ENCODE results near the gene OR4K13. TPM values are rescaled to one million over a fixed set of nuclear protein-coding genes. Genes with fewer than 3 reads are reported as not detected.

OR4K13 gene, protein sequence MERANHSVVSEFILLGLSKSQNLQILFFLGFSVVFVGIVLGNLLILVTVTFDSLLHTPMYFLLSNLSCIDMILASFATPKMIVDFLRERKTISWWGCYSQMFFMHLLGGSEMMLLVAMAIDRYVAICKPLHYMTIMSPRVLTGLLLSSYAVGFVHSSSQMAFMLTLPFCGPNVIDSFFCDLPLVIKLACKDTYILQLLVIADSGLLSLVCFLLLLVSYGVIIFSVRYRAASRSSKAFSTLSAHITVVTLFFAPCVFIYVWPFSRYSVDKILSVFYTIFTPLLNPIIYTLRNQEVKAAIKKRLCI
- not detected in 2 replicates for total RNA-seq

DNA sequence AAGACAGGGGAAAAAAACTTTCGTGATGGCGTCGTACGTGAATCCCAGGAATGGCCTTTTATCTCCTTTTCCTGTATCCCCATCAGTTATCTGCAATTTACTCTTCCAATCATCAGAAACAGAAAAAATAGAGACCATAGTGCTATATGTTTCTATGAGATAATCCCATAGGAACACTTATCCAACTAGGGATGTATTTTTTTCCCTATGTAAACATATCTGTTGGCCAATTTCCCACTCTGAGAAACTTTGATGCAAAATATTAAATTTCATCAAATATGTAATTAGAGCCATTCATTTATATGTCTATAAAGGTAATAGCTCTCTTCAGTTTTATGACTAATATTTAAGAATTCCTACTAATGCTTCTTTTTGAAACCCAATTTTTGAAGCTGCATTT, at the start of gene OR4K13:
Gene OR4K13, minus strand, starts transcription at position 101 of the 400 bp plus-strand sequence. CDS start 1,280 bp downstream, outside the sequence.
- no peak for DNase-seq (ENCODE audit: low spot score)
- no peak within 1 kb of the TSS for H3K4me3 Mint-ChIP-seq (ENCODE audit: low read depth)
- H3K27me3 Mint-ChIP-seq (ENCODE audit: low read depth): no peaks in the 10 kb centered on the region
- H3K36me3 Mint-ChIP-seq (ENCODE audit: low read depth): no peaks in the 10 kb centered on the region
- intact Hi-C loops (cut with micrococcal nuclease): no loop called here
- no peaks in the 10 kb centered on the region for H3K9me3 Mint-ChIP-seq
- H3K4me1 Mint-ChIP-seq (ENCODE audit: low read depth): no peaks in the 10 kb centered on the region
- no peak within 1 kb of the TSS for H3K27ac Mint-ChIP-seq

GRCh38 chr14:20059745-20060144, 23.9 kb upstream of the OR4K13 start, which contains the start of gene OR4L1:
Gene OR4L1, plus strand, starts transcription at chr14:20060045. Its CDS starts 0 bp downstream, at chr14:20060045.
- no peak within 1 kb of the TSS for H3K27ac Mint-ChIP-seq
- no peaks in the 10 kb centered on the region for H3K9me3 Mint-ChIP-seq
- no peaks in the 10 kb centered on the region for H3K27me3 Mint-ChIP-seq (ENCODE audit: low read depth)
- H3K4me1 Mint-ChIP-seq (ENCODE audit: low read depth): no peaks in the 10 kb centered on the region
- H3K36me3 Mint-ChIP-seq (ENCODE audit: low read depth): no peaks in the 10 kb centered on the region
- intact Hi-C loops (cut with micrococcal nuclease): no loop called here
- H3K4me3 Mint-ChIP-seq (ENCODE audit: low read depth): no peak within 1 kb of the TSS
- no peak for DNase-seq (ENCODE audit: low spot score)

GRCh38 chr14:20048202-20048601, 12.4 kb upstream of the OR4K13 start:
- H3K36me3 Mint-ChIP-seq (ENCODE audit: low read depth): no peaks in the 10 kb centered on the region

DNA sequence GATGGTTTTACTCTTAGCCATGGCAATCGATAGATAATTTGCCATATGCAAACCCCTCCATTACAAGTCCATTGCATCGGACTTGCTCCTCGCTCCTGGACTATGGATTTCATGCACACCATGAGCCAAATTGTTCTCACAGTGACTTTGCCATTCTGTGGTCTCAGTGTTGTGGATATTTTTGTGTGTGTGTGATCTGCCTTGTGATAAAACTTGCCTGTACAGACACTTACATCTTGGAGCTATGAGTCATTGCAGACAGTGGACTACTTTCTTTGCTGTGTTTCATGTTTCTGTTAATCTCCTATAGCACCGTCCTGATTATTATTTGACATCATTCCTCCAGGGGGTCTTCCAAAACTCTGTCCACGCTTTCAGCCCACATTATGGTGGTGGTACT, 8.4 kb upstream of the OR4K13 start:
- no peak for DNase-seq (ENCODE audit: low spot score)
- H3K27ac Mint-ChIP-seq: no peak overlapping the region
- H3K36me3 Mint-ChIP-seq (ENCODE audit: low read depth): no peaks in the 10 kb centered on the region
- H3K27me3 Mint-ChIP-seq (ENCODE audit: low read depth): no peaks in the 10 kb centered on the region
- no peaks in the 10 kb centered on the region for H3K4me1 Mint-ChIP-seq (ENCODE audit: low read depth)
- no peak overlapping the region for H3K4me3 Mint-ChIP-seq (ENCODE audit: low read depth)
- intact Hi-C loops (cut with micrococcal nuclease): no loop called here
- peaks cover 3% of the 10 kb centered on the region for H3K9me3 Mint-ChIP-seq

More at GRCh38 chr14:20048202-20048601, 12.4 kb upstream of the OR4K13 start:
- peaks cover 3% of the 10 kb centered on the region for H3K9me3 Mint-ChIP-seq
- DNase-seq (ENCODE audit: low spot score): no peak
- H3K4me3 Mint-ChIP-seq (ENCODE audit: low read depth): no peak overlapping the region
- intact Hi-C loops (cut with micrococcal nuclease): no loop called here
- H3K27me3 Mint-ChIP-seq (ENCODE audit: low read depth): no peaks in the 10 kb centered on the region
- no peak overlapping the region for H3K27ac Mint-ChIP-seq
- H3K4me1 Mint-ChIP-seq (ENCODE audit: low read depth): no peaks in the 10 kb centered on the region

DNA sequence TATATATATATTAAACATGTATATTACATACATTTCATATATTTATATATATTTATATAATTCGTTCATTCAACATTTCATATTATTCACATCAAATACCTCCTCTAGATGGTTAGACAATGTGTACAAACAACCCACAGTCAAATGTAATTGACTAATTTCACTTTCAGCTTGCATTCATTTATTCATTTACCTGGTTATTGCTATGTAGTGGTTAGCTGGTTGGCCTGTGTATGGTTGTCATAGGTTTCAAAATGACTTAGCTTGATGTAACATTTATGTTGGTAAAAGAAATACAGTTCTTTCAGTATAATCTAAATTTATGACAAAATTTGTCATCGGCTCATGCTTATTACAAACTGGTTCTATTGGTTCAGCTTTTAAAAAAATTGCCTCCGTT, 389 bp downstream of the OR4K13 start:
- no peak overlapping the region for H3K27ac Mint-ChIP-seq
- no peak for DNase-seq (ENCODE audit: low spot score)
- H3K4me1 Mint-ChIP-seq (ENCODE audit: low read depth): no peaks in the 10 kb centered on the region
- H3K4me3 Mint-ChIP-seq (ENCODE audit: low read depth): no peak overlapping the region
- no peaks in the 10 kb centered on the region for H3K9me3 Mint-ChIP-seq
- H3K36me3 Mint-ChIP-seq (ENCODE audit: low read depth): no peaks in the 10 kb centered on the region
- no peaks in the 10 kb centered on the region for H3K27me3 Mint-ChIP-seq (ENCODE audit: low read depth)
- intact Hi-C loops (cut with micrococcal nuclease): no loop called here

GRCh38 chr14:20031058-20031457, 4.8 kb downstream of the OR4K13 start:
- no peaks in the 10 kb centered on the region for H3K9me3 Mint-ChIP-seq
- H3K4me1 Mint-ChIP-seq (ENCODE audit: low read depth): no peaks in the 10 kb centered on the region
- no peak for DNase-seq (ENCODE audit: low spot score)
- no peak overlapping the region for H3K27ac Mint-ChIP-seq
- intact Hi-C loops (cut with micrococcal nuclease): no loop called here
- no peaks in the 10 kb centered on the region for H3K27me3 Mint-ChIP-seq (ENCODE audit: low read depth)
- H3K36me3 Mint-ChIP-seq (ENCODE audit: low read depth): no peaks in the 10 kb centered on the region
- no peak overlapping the region for H3K4me3 Mint-ChIP-seq (ENCODE audit: low read depth)

DNA sequence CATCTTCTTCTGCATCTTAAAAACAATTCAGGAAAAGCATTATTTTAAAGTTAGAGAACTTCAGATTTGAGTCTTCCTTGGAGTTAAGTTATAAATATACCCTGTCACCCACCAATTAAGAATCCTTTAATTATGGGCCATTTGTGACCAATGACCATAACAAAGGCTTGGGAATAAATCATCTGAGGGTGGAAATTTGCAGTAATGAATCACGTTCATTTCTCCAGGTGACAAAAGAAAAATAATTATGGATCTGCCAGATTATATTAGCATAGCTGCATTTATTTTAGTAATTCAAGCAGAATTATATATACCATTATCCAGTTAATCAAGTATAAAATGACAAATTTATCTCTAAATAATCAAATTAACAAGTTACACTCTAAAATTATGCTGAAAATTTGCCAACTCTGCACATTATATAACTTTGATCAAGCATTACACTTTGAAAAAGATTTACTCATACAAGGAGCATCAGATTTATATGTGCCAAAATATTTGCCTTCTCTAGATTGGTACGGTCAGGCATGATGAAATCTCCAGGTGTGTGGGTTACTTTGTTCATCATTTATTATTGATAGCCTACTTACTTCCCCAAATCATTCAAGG, 16.5 kb downstream of the OR4K13 start, which contains the start of gene OR4K14:
Gene OR4K14, minus strand, starts transcription at position 51 of the 609 bp plus-strand sequence. CDS start 4,114 bp downstream, outside the sequence.
- Mint-ChIP-seq H3K27me3 (ENCODE audit: low read depth) (no peaks in the 10 kb centered on the region), H3K36me3 (ENCODE audit: low read depth) (no peaks in the 10 kb centered on the region), H3K4me3 (ENCODE audit: low read depth) (no peak within 1 kb of the TSS), H3K4me1 (ENCODE audit: low read depth) (no peaks in the 10 kb centered on the region), H3K27ac (no peak within 1 kb of the TSS), H3K9me3 (no peaks in the 10 kb centered on the region)
- intact Hi-C loops (cut with micrococcal nuclease): no loop called here
- no peak for DNase-seq (ENCODE audit: low spot score)

DNA sequence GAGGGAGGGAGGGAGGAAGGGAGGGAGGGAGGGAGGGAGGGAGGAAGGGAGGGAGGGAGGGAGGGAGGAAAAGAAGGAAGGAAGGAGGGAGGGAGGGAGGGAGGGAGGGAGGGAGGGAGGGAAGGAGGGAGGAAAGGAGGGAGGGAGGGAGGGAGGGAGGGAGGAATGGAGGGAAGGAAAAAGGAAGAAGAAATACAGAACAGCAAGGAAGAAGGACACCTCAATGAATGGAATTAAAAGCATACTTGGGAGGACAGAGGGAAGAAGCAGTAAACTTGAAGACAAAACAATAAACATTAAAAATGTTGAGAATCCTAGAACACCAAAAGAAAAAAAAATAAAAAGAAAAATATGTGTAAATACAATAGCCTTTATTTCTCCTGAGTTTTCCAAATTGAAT, 27.7 kb downstream of the OR4K13 start:
- Mint-ChIP-seq H3K27me3 (ENCODE audit: low read depth) (no peaks in the 10 kb centered on the region), H3K4me3 (ENCODE audit: low read depth) (no peak overlapping the region), H3K4me1 (ENCODE audit: low read depth) (no peaks in the 10 kb centered on the region), H3K27ac (no peak overlapping the region), H3K9me3 (peaks cover 4% of the 10 kb centered on the region), H3K36me3 (ENCODE audit: low read depth) (no peaks in the 10 kb centered on the region)
- intact Hi-C loops (cut with micrococcal nuclease): no loop called here
- no peak for DNase-seq (ENCODE audit: low spot score)

DNA sequence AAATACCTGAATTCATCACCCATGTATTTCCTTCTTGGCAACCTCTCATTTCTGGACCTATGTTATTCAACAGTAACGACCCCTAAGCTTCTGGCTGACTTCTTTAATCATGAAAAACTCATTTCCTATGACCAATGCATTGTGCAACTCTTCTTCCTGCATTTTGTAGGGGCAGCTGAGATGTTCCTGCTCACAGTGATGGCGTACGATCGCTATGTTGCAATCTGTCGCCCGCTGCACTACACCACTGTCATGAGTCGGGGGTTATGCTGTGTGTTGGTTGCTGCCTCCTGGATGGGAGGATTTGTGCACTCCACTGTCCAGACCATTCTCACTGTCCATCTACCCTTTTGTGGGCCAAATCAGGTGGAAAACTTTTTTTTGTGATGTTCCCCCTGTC, 33.5 kb downstream of the OR4K13 start:
- intact Hi-C loops (cut with micrococcal nuclease): no loop called here
- no peaks in the 10 kb centered on the region for H3K27me3 Mint-ChIP-seq (ENCODE audit: low read depth)
- no peak overlapping the region for H3K4me3 Mint-ChIP-seq (ENCODE audit: low read depth)
- H3K36me3 Mint-ChIP-seq (ENCODE audit: low read depth): no peaks in the 10 kb centered on the region
- H3K9me3 Mint-ChIP-seq: no peaks in the 10 kb centered on the region
- no peak for DNase-seq (ENCODE audit: low spot score)
- no peaks in the 10 kb centered on the region for H3K4me1 Mint-ChIP-seq (ENCODE audit: low read depth)
- H3K27ac Mint-ChIP-seq: no peak overlapping the region

DNA sequence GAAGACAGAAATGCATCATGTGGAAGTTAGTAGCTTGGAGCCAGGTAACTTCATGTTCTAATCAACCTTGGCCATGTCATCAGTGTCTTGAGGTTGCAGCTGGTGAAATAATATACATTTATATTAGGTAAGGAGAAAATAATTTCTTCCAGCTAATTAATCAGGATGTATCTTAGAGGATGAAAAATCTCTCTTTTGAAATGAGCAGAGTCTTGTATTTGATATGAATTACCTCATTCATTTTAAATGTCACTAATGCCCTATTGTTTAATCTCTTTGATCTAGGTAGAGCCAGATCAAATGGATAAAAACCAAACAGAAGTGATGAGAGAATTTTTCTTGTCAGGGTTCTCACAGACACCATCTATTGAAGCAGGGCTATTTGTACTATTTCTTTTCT, 34.0 kb downstream of the OR4K13 start, which contains the start of gene OR4Q2:
Gene OR4Q2, plus strand, starts transcription at position 301 of the 400 bp plus-strand sequence.
- Mint-ChIP-seq H3K4me1 (ENCODE audit: low read depth) (no peaks in the 10 kb centered on the region), H3K36me3 (ENCODE audit: low read depth) (no peaks in the 10 kb centered on the region), H3K27ac (no peak within 1 kb of the TSS), H3K9me3 (no peaks in the 10 kb centered on the region), H3K4me3 (ENCODE audit: low read depth) (no peak within 1 kb of the TSS), H3K27me3 (ENCODE audit: low read depth) (no peaks in the 10 kb centered on the region)
- intact Hi-C loops (cut with micrococcal nuclease): no loop called here
- DNase-seq (ENCODE audit: low spot score): no peak

GRCh38 chr14:19993438-19993837, 42.4 kb downstream of the OR4K13 start:
- Mint-ChIP-seq H3K27ac (no peak overlapping the region), H3K27me3 (ENCODE audit: low read depth) (no peaks in the 10 kb centered on the region), H3K9me3 (peaks cover 11% of the 10 kb centered on the region), H3K4me1 (ENCODE audit: low read depth) (no peaks in the 10 kb centered on the region), H3K4me3 (ENCODE audit: low read depth) (no peak overlapping the region), H3K36me3 (ENCODE audit: low read depth) (no peaks in the 10 kb centered on the region)
- intact Hi-C loops (cut with micrococcal nuclease): no loop called here
- no peak for DNase-seq (ENCODE audit: low spot score)
